ENCODE measurements around the gene AJAP1.

AJAP1 gene

DNA sequence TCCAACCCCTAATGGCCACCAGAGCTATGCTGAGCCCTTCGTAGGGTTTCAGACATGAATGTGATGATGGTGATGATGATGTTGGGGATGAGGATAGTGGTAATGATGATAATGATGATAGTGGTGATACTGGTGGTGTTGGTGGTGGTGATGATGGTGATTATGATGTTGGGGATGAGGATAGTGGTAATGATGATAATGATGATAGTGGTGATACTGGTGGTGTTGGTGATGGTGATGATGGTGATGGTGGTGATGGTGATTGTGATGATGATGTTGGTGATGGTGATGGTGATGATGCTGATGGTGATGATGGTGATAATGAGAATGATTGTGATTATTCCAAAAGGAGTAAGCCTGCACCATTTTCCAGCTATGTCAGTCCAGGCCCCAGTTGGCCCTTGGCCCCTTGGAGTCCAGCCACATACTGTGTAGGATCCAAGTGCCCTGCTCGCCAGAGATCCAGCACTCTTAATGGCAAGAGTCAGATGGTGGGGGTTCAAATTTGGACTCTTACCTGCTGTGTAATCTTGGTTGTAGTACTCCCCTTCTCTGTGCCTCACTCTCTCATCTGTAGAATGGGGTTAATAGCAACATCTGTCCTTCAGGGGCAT, 28.3 kb downstream of the AJAP1 start:
- DNase-seq (ENCODE audit: low spot score), result no peak

DNA sequence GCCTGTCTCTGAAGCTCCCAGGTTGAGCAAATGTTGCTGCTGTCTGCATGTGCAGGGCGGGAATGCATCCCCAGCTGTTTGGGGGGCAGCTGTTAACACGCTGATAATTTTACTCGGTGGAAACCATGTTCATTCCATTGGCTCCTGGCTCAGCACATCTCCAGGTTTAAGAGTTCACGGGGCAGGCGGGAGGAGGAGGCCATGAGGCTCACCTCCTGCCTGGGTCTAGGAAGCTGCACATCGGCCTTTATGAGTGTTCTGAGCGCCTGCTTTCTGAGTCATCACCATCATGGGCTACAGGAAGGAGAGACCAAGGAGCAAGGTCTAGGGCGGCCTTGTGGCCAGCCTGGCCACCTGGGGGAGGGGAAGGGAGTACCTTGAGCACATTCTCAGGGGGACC, 29.7 kb downstream of the AJAP1 start:
- DNase-seq (ENCODE audit: low spot score), result no peak

DNA sequence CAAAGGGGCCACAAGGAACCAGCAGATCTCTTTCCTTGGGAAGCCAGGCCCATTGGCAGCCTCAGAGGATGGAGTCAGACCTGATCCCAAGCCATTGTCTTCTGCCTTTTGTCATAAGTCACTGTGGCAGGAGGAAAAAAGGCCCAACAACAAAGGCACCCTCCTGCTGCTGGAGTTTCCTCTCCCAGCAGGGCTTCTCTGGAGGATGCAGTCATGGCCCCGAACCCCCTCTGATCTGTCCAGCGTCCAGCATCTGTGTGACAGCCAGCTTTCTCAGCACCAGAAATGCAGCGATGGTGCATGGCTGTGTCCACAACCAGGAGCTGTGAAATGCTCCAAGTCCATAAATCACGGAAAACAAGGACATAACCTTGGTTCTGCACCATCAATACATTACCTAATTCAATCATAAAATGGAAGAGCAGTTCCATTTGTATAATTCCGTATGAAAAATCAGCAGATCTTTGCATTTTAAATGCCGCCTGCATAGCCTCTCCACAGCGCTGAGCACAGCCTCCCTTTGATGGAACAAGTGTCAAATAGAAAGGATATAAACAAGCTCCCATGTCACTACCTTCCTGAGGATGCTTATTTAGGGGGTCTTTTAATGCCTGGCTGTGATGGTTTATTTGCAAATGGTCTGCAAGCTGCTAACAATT, 30.6 kb downstream of the AJAP1 start:
- no peak for DNase-seq (ENCODE audit: low spot score)

DNA sequence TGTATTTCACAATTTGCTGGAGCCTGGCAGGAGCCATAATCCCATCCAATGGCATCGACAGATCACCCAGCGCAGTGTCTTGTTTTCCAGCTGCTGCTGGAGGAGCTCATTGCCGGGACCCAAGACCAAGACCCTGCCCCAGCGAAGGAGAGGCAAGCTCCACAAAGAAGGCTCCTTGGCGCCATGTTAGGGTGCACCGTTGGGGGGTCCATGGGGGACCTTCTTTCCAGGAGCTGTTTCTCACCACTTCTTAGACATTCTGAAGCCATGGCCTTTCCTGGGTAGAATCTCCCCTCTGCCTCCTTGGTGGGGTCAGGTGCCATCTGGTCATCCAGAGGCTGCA, 31.1 kb downstream of the AJAP1 start:
- no peak for DNase-seq (ENCODE audit: low spot score)

DNA sequence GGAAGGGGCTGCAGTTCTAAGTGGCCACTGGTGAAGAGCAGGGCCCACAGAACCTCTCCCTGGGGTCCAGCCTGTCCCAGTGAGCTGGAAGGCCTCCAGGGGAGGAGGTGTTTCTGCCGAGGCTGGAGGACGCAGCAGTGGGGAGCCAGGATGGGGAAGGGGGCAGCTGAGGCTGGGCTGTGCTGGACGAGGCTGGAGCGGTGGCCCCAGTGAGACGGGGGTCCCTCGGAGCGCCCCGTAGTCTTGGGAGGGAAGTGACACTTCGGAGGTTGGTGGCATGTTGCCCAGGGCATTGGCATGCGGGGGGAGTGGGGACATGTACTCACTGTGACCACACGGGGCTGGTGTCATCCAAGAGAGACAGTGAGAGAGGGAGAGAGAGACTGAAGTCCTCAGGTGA, 33.5 kb downstream of the AJAP1 start:
- DNase-seq (ENCODE audit: low spot score), result no peak

DNA sequence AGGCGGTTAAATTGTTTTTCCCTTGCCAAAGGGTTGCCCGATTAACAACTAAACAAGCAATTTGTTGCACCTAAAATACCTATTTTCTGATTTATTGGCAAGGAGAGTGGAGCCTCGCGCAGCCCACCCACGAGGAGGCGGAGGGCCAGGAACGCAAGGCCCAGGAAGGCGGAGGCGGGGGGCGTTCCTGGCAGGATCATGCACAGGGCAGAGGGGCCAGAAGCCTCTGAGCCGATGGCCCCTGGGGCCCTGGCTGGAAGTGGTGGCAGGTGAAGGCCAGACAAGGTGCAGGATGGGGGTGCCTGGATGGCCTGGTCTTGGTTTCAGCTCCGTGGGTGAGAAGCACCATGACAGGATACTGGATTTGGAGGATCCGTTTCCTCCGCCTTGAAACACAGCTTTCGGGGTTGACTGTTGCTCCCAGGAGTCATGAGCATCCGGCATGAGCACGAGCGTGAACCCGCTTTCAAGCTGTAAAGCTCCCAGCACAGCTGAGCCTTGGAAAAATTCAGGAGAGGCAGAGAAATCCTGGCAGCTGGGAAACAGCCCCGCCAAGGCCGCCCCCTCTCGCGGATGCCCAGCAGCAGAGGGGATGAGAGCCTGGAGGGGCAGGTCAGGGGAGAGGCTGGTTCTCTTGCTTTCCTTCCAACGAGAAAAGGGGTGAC, 35.0 kb downstream of the AJAP1 start:
- no peak for DNase-seq (ENCODE audit: low spot score)

DNA sequence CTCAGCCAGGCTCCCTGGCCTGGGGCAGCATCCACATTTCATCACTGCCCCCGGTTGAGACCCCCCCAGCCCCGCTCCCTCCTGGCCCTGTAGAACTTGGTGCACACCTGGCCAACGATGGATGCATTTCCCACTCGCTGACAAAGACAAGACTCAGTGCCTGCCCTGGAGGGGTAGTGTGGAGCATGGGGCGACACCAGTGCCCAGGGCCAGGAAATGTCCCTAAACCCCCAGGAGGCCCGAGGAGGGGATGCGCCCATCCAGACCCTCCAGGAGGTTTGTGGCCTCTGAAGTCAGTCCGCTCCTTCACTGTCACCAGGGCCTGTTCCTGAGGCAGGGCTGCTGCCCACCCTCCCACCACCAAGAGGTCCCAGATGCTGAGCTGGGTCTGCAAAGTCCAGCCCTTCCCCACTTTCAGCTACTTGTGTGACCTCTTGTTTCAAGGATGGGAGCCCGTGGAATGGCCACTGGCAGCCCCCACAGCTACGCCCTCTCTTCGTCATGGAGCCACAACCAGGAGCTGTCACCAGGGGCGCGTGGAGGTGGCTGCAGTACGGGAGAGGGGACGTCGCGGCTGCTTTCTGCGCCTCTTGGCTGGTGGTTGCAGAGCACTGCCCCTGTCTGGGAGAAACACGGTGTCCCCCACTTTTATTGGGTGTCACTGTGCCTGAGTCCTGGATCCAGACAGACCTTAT, 35.7 kb downstream of the AJAP1 start:
- no peak for DNase-seq (ENCODE audit: low spot score)

DNA sequence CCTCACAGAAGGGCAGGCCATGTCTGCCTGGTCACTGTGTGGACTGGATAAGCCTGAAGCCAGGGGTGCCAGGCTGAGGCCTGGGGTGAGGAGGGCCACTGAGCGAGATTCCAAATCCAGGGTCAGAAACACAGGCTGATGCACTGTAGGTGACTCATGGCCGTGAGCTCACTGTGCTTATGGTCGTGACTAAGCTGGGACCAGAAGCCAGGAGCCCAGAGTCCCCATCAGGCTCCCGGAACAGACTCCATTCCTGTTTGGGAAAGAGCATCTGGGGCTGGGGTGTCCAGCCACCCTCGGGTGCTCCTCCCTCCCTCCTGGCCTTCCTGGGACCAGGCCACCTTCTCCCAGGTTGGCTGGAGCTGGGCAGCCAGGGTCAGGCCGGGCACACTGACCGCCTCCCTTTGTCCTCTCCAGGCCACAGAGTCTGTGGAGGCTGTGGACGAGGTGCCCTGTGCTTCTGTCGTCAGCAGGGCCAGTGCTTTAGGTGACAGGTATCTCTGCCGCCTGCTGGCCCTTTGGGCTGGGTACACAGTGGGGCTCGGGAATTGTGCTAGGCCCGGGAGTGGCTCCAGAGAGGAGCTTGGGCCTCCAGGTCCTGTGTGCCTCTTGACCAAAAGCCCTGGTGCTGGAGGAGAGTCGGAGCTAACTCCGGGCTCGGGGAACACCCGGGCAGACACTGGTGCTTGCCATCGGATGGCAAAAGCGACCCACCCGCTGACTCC, 36.7 kb downstream of the AJAP1 start:
- DNase-seq (ENCODE audit: low spot score), result no peak

DNA sequence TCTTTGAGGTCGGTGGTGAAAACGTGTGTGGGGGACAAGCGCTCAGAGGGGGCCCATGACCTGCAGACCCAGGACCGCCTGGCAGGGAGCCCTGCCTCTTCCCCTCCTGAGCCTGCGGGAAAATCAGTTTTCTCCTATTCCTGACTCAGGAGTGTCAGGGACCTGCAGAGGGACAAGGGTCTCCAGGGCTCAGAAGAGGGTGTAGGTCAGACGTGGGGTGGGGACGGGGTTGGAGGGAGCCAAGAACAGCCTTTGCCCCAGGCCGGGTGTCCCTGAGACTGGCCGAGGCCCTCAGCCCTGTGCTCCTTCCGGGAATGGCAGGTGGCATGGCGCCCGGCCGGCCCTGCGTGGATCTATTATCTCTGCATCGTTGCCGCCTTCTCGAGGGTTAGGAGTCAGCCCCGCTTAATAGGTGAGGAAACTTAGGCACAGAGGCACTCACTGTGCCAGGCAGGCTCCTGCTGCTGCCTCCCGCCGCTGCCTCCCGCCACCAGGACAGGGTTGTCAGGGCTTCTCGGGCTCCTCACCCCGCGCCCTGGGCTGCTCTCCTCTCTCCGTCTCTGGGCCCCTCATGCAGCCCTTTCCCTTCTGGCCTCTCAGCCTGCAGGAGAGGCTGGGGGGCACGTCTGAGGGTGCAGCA, 37.5 kb downstream of the AJAP1 start:
- no peak for DNase-seq (ENCODE audit: low spot score)

DNA sequence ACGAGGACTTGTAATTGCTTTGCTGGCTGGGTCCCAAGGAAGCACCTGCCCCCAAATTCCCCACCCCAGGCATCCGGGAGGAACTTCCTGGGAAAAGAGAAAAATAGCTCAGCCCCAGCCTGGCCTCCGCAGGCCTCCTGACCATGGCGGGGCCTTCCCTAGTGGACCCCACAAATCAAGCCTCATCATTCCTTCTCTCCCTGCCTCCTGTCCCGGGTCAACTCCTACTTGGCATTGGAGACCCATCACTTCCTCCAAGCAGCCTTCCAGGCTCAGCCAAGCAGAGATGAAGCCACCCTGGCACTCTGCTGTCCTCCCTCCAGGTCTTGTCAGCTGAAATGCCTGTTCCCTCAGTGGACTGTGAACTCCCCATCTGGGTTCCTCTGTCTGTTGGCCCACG, 38.0 kb downstream of the AJAP1 start:
- no peak for DNase-seq (ENCODE audit: low spot score)

DNA sequence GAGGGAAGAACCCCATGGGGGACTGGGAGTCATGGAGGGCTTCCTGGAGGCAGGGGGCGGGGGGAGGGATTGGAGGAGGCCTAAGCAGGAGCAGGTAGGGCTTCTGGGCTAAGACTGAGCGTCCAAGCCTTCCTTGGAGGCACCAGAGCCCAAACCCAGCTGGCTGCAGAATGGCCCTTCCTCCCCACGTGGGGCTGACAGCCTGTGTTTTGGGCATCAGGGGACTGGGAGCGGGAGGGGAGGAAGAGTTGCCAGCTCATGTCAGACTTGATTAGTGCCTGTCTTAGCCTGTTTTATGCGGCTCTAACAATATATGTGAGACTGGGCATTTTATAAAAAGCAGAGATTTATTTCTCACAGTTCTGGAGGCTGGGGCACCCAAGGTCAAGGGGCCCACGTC, 38.9 kb downstream of the AJAP1 start:
- no peak for DNase-seq (ENCODE audit: low spot score)

DNA sequence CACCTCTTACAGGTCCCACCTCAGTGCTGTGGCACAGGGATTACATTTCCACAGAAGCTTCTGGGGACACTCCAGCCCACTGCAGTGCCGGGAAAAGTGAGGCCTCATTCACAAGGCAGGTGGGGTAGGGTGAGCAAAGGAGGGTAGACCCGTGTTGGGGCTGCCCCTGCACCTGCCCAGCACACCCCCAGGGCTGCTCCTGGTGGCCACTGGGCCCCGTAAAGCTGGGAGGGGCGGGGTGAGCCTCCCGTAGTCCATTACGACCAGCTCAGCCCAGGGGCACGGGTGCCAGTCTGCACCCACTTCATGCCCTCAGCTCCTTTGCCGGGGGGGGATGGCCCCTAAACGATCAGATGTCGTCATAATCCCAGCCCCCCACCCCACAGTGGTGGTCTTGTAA, 39.5 kb downstream of the AJAP1 start:
- DNase-seq (ENCODE audit: low spot score), result no peak

DNA sequence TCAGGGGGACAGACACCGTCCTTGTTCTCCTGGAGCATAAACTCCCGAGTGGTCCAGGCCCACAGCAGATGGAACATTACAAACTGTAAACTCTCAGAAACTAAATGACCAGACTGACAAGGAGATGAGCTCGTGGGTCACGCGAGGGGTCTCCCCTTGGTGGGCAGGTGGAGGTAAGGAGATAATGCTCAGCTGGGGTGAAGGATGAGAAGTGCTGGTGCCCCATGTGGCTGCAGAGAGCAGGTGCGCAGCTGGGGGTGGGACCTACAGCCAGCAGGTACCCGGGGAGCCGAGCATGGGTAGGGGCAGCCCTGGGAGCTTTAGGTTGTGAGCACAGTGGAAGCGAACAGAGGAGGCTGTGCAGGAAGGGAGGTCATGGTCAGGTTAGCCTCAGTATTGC, 40.1 kb downstream of the AJAP1 start:
- DNase-seq (ENCODE audit: low spot score), result no peak

DNA sequence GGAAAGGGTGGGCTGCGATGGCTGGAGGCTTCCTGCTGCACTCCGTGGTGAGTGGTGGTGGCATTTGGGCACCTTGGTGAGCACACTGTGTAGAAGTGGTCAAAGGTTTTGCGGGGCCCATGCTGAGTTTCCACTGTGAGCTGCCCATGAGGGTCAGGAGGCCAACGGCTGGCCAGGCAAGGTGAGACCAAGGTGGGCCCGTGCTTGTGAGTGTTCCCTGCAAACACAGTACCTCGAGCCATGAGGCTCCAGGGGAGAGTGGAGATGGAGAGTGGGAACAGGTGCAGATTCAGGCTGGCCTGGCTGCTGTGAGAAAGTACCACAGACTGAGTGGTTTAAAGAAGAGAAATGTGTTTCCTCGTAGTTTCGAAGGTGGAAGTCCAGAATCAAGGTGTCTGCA, 40.8 kb downstream of the AJAP1 start:
- DNase-seq (ENCODE audit: low spot score), result no peak

DNA sequence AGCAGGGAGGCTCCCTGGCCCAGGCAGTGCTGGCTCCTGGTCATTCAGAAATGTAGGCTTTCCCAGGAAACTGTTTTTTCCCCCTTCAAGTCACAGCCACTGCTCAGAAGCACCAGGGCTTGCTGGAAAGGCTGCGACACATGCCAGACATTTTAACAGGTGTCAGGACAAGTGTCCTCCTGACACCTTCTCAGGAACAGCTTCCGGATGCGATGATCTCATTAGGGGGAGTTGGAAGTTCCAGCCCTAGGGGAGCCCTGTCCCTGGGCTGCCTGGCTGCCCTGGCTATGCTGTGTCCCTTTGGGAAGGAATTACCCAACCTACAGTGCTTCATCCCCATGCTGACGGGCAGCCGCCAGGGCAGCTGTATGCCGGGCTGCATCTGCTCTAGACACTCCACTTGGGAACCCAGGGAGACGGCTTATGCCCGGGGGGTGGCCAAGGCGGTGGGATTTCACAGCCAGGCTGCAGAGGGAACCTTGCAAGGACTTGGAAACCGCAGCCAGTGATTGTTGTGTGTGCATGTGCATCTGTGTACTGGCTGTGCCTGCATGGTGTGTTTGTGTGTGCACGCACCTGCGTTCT, 41.8 kb downstream of the AJAP1 start:
- DNase-seq (ENCODE audit: low spot score), result no peak

DNA sequence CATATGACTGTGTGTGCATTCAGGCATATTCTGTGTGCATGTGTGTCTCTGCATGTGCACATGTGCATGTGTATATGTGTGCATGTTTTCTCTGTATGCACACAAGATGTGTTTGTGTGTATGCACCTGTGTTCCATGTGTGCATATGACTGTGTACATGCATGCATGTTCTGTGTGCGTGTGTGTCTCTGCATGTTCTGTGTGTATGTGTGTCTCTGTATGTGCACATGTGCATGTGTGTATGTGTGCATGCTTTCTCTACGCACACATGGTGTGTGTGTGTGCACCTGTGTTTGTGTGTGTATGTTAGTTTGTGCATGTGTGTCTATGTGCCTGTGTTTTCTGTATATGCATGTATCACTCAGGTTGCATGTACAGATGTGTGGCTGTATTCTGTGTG, 42.3 kb downstream of the AJAP1 start:
- DNase-seq (ENCODE audit: low spot score), result no peak

DNA sequence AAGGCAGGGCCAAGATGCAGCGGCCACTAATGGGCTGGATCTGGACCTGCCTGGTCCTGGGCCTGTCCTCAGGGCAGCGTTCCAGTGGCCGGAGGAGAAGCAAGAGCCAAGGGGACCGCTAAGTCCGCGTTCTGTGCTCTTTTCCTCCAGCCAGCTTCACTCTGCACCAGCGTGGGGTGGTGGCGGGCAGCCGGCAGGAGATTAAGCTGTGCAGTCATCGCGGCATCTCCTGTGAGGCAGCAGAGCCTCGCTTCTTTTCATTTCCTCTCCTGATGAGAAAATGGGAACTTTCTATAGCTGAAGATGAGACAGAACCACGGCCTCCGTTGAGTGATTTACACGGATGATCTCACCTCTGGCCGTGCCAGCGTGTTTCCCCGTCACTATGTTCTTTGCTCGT, 43.4 kb downstream of the AJAP1 start:
- DNase-seq (ENCODE audit: low spot score), result no peak

DNA sequence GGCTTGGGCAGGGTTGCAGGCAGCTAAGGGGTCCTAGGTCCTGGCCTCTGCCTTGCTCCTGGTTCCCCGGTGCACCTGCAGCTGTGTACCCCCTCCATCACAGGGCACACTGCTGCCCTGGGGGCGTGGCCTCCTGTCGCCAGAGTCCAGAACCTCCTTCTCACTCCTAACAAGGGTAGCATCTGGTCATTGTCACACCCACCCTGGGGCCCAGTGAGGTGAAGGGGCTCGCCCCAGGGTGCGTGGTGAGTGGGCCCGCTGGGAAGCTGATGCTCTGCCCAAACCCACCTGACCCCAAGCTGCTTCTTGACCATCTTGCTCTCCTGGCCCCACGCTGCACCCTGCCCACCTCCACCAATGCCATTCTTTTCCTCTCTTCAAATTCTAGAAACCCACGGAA, 44.5 kb downstream of the AJAP1 start:
- DNase-seq (ENCODE audit: low spot score), result no peak

DNA sequence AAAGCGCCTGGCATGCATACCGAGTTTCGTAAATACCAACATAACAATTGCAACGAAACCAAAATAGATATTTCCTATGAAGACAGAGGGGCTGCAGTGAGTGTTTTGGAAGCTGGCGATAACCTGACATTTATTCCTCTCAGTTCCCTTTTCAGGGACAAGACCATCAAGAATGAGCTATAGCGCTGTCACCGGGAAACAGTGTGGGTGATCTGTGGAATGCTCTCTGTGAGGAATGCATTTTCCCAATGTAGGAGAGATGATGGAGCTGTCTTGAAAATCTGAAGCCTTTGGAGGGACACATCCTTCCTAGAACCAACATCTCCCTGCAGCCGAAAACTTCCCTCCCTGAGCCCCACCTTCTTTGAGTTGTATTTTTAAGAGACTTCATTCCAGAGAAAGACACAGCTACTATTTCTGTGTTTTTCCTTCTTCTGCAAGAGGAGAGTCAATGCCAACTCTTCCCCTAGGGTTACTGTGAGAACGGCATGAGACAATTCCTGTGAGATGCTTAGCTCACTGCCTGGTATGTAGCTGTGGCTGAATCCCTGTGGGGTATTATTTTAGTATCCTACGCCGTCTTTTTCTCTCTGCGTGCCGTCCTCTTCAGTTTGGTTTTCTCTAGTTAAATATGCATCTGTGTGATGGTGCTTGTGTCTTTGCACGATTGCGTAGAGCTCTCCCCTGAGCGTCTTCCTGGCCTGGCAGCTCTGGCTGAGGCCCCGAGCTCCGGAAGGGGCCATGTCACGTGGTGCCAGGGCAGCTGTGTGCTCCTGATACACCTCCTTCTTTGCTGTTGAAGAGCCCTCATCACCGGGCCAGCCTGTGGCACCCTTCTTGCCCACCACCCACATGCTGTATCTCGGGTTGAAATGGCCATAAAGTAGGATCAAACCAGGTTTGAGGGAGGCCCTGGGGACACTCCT, 45.2 kb downstream of the AJAP1 start:
- DNase-seq (ENCODE audit: low spot score), result no peak

DNA sequence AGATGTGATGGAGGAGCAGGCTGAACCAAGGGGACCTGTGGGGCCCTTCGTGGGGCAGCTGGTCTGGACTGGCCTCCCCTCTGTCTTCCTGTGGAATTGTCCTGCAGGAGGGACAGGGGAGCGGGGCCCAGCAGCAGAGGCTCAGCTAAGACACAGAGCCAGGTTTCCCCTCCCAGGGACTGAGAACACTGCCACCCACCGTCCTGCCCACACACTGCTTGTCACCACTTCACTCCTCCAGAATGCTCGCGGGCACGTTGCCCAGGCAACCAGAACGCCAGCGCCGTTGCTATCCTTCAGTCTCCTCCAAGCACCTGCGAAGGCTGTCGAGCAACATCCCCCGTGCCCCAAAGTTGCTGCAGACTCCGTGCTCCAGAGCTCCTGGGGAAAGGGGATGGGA, 46.4 kb downstream of the AJAP1 start:
- no peak for DNase-seq (ENCODE audit: low spot score)

DNA sequence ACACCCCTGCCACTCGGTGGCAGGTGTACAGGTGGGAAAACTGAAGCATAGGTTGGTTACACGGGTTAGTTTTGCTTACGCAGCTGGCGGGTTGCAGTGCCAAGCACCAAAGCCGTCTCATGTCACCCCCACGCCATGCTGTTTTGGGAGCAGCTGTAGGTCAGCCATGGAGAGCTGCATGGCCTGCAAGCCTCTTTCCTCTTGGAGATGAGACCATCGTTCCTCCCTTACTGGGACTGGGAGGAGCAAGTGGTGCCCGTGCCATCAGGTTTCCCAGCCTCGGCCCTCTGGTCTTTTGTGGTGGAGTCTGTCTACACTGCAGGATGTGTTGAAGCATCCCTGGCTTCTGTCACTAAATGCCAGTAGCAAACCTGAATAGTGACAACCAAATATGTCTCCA, 46.9 kb downstream of the AJAP1 start:
- DNase-seq (ENCODE audit: low spot score), result no peak
